GM12878 (cell line): ENCODE data around the gene DOCK1. TPM values are rescaled to one million over a fixed set of nuclear protein-coding genes. Genes with fewer than 3 reads are reported as not detected.

Source experiments
- ATAC-seq: fragments of 200-7000 bp; cut with Tn5 transposase; 3 replicates; pipeline ENCODE4 v1.9.1; 2020; ENCODE audit warnings: mild to moderate bottlenecking, moderate library complexity
- BruUV-seq: library from RNA; stranded (reverse); fragments of 400-500 nt; replicated peaks from 2 replicates; lab custom pipeline; 2021; lab: Mats Ljungman, UMichigan
- CTCF ChIA-PET: fragments of 300-600 bp; sonication (Branson Sonifier 250); formaldehyde crosslinking; extraction: SDS; loops from one replicate; lab custom pipeline; 2021; ENCODE audit warnings: inconsistent platforms; lab: Yijun Ruan, JAX
- POLR2A ChIA-PET: fragments of 350-600 bp; formaldehyde crosslinking; extraction: SDS; loops from one replicate; lab custom pipeline; 2021; ENCODE audit warnings: inconsistent platforms; lab: Charles Lee
- RAD21 ChIA-PET: fragments of 300-600 bp; sonication (Branson Sonifier 250); formaldehyde crosslinking; loops from one replicate; lab custom pipeline; 2023; ENCODE audit warnings: antibody characterized with exemption; ENCODE audit not compliant: unreplicated experiment; lab: Charles Lee
- SMC1A ChIA-PET: fragments of 300-600 bp; sonication (Branson Sonifier 250); formaldehyde crosslinking; loops from one replicate; lab custom pipeline; 2023; ENCODE audit not compliant: unreplicated experiment, uncharacterized antibody; lab: Charles Lee
- DNase-seq: peaks from one replicate; pipeline ENCODE4 v3.0.0-alpha.2; 2011; ENCODE audit warnings: low read depth, low spot score
- FAIRE-seq: peaks from 3 replicates; lab custom pipeline; 2011; peaks lifted over from hg19 to GRCh38; lab: Jason Lieb, UNC
- H2AFZ ChIP-seq: 2 replicates; pipeline ENCODE4 v1.6.0; 2011; ENCODE audit warnings: low read depth, low read length, control low read depth; ENCODE audit not compliant: control insufficient read depth
- H3K27ac ChIP-seq: 2 replicates; pipeline ENCODE4 v1.5.1; 2011; ENCODE audit warnings: control low read depth; ENCODE audit not compliant: control insufficient read depth, insufficient read depth
- H3K27me3 ChIP-seq, 2 experiments: replicated peaks in 1 of 2; 2 replicates each; pipeline versions ENCODE4 v1.6.0 to v1.6.1; 2011; ENCODE audit warnings: low read length in 1 of 2; ENCODE audit not compliant: control insufficient read depth in 2 of 2, insufficient read depth in 2 of 2
- H3K36me3 ChIP-seq, 2 experiments: 2 replicates each; pipeline ENCODE4 v1.5.1; 2011; ENCODE audit warnings: low read length in 1 of 2; ENCODE audit not compliant: control insufficient read depth in 2 of 2, insufficient read depth in 2 of 2
- H3K4me1 ChIP-seq: 2 replicates; pipeline ENCODE4 v1.6.1; 2011; ENCODE audit warnings: mild to moderate bottlenecking, low read length, moderate library complexity, mixed read lengths; ENCODE audit not compliant: control insufficient read depth, insufficient read depth
- H3K4me2 ChIP-seq: 2 replicates; pipeline ENCODE4 v1.6.0; 2011; ENCODE audit warnings: control low read depth; ENCODE audit not compliant: control insufficient read depth, insufficient read depth
- H3K4me3 ChIP-seq: fragments of 200-600 bp; sonication (generic); 2 replicates; pipeline ENCODE4 v1.5.1; 2016
- H3K79me2 ChIP-seq: 2 replicates; pipeline ENCODE4 v1.6.0; 2011; ENCODE audit warnings: low read length; ENCODE audit not compliant: control insufficient read depth, insufficient read depth
- H3K9ac ChIP-seq: 2 replicates; pipeline ENCODE4 v1.8.0; 2011; ENCODE audit warnings: low read length, control low read depth, mixed read lengths; ENCODE audit not compliant: control insufficient read depth, insufficient read depth
- H3K9me3 ChIP-seq: replicated peaks from 3 replicates; pipeline ENCODE4 v1.5.1; 2011; ENCODE audit warnings: mild to moderate bottlenecking, low read length; ENCODE audit not compliant: control insufficient read depth, insufficient read depth
- H4K20me1 ChIP-seq: 2 replicates; pipeline ENCODE4 v1.6.0; 2011; ENCODE audit not compliant: control insufficient read depth, insufficient read depth
- CBX3 ChIP-seq: fragments of 200-600 bp; sonication (generic); IDR thresholded peaks from 2 replicates; pipeline ENCODE4 v1.6.1; 2016; ENCODE audit warnings: low read depth, borderline replicate concordance
- CHD4 ChIP-seq: fragments of 200-600 bp; sonication (generic); IDR thresholded peaks from 2 replicates; pipeline ENCODE4 v1.6.1; 2016; ENCODE audit warnings: mild to moderate bottlenecking
- EED ChIP-seq: sonication (generic); IDR thresholded peaks from 2 replicates; pipeline ENCODE4 v1.6.1; 2016; ENCODE audit warnings: antibody characterized with exemption, low read depth
- ESRRA ChIP-seq: IDR thresholded peaks from 2 replicates; pipeline ENCODE4 v1.6.1; 2012; ENCODE audit warnings: mild to moderate bottlenecking, low read length, improper control_type of control experiment
- HCFC1 ChIP-seq: fragments of 150-350 bp; IDR thresholded peaks from 2 replicates; pipeline ENCODE4 v1.6.1; 2014; ENCODE audit warnings: low read length
- HDAC6 ChIP-seq: fragments of 200-600 bp; sonication (generic); IDR thresholded peaks from one replicate; pipeline ENCODE4 v1.8.0; 2017; ENCODE audit warnings: antibody characterized with exemption; ENCODE audit not compliant: unreplicated experiment
- KDM1A ChIP-seq: fragments of 200-600 bp; sonication (generic); IDR thresholded peaks from 2 replicates; pipeline ENCODE4 v1.6.1; 2016; ENCODE audit warnings: borderline replicate concordance
- PML ChIP-seq: IDR thresholded peaks from 2 replicates; pipeline ENCODE4 v1.6.1; 2012; ENCODE audit warnings: low read length, inconsistent platforms
- RBBP5 ChIP-seq: fragments of 200-600 bp; sonication (generic); conservative IDR thresholded peaks from 2 replicates; pipeline ENCODE4 v1.6.1; 2016
- SP1 ChIP-seq: IDR thresholded peaks from one replicate; pipeline ENCODE4 v1.6.1; 2011; ENCODE audit warnings: low read depth, low read length
- SREBF1 ChIP-seq: IDR thresholded peaks from 2 replicates; pipeline ENCODE4 v1.6.1; 2012; ENCODE audit warnings: mild to moderate bottlenecking, low read length
- TBL1XR1 ChIP-seq: IDR thresholded peaks from 2 replicates; pipeline ENCODE4 v1.6.1; 2012; ENCODE audit warnings: low read depth, low read length, improper control_type of control experiment
- ZNF384 ChIP-seq: IDR thresholded peaks from 2 replicates; pipeline ENCODE4 v1.6.1; 2012; ENCODE audit warnings: low read depth, mild to moderate bottlenecking, low read length, improper control_type of control experiment, borderline replicate concordance
- ZNF622 ChIP-seq: fragments of 450-650 bp; IDR thresholded peaks from 2 replicates; pipeline ENCODE4 v1.6.1; 2017; ENCODE audit warnings: mild to moderate bottlenecking, inconsistent platforms
- WGBS: methylation state at CpG from one replicate; pipeline ENCODE4 v1.1.6; 2016; ENCODE audit warnings: low lambda C conversion rate; ENCODE audit not compliant: insufficient replicate concordance, insufficient coverage; ENCODE audit errors: missing lambda C conversion rate; 5-methylcytosine and 5-hydroxymethylcytosine counted together
- in situ Hi-C: fragments of 300-500 bp; cut with MboI; formaldehyde crosslinking; loops from 9 replicates; pipeline ENCODE4 v1.14.3; 2018; ENCODE audit warnings: mixed read lengths
- intact Hi-C: fragments of 100-400 bp; cut with micrococcal nuclease; formaldehyde crosslinking; loops from one replicate; pipeline ENCODE4 v1.14.2; 2022; ENCODE audit not compliant: unreplicated experiment
- polyA plus RNA-seq, 11 experiments: library from polyadenylated mRNA; depleted of rRNA in 4 of 11; unstranded in 6 of 11; stranded (reverse) in 5 of 11; fragments of >200 nt; fragmentation: Nextera tagmentation in 4 of 11; fragmentation: Illumina TruSeq in 1 of 11; extraction: Ambion mirVana in 4 of 11; extraction: Trizol in 1 of 11; gene quantifications; 1 replicate in 1 of 11; 2 replicates in 10 of 11; pipeline versions ENCODE4 v1.2.1 to v1.2.3, GENCODE V29; 2011 to 2016; ENCODE audit warnings: inconsistent platforms in 2 of 11, missing spikeins in 2 of 11, low read depth in 1 of 11
- total RNA-seq, 4 experiments: library from RNA; depleted of rRNA in 3 of 4; stranded (reverse); fragments of >200 nt in 3 of 4; fragmentation: Illumina TruSeq in 1 of 4; extraction: Trizol in 1 of 4; gene quantifications; 2 replicates each; pipeline versions ENCODE4 v1.2.1 to v1.2.3, GENCODE V29; 2013 to 2021
- TF ChIP-seq, protein P1 (sequence below): fragments of 450-650 bp; conservative IDR thresholded peaks from 2 replicates; pipeline ENCODE4 v1.6.1; 2017; ENCODE audit warnings: mild to moderate bottlenecking, moderate library complexity
- TF ChIP-seq, protein P2 (sequence below): fragments of 450-650 bp; IDR thresholded peaks from 2 replicates; pipeline ENCODE4 v1.6.1; 2016; ENCODE audit warnings: mild to moderate bottlenecking
- TF ChIP-seq, protein P3 (sequence below): fragments of 450-650 bp; IDR thresholded peaks from 2 replicates; pipeline ENCODE4 v1.6.1; 2016; ENCODE audit warnings: mild to moderate bottlenecking
- TF ChIP-seq, protein P4 (sequence below): IDR thresholded peaks from 2 replicates; pipeline ENCODE4 v1.6.1; 2012; ENCODE audit warnings: mild to moderate bottlenecking, low read depth, low read length

DOCK1 gene
- total and polyA plus RNA-seq, 10 of the 15 experiments (the other 5 are each of a cell fraction or from before 2014, with no cell fraction given) = 0.05 to 0.18 TPM; not detected in 8

DNA sequence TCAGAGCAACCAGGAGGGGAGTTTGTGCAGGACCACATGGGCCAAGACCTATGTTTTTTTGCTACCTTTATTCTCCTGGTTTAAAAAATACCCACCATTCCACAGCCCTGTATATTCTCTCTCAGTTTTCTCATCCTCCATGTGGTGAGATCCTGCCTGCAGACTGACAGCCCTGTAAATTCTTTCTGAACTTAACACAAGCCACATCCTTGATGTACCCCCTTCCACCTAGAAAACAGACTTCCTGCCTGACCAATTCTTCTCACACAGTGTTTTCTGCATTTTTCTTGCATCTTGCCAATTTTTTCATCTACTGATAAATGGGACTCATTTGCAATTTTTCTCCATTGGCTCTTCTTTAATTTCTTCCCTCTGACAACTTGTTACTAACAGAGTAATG is 212.8 kb downstream of the DOCK1 start (continued):
- TF ChIP-seq, protein P1, sequence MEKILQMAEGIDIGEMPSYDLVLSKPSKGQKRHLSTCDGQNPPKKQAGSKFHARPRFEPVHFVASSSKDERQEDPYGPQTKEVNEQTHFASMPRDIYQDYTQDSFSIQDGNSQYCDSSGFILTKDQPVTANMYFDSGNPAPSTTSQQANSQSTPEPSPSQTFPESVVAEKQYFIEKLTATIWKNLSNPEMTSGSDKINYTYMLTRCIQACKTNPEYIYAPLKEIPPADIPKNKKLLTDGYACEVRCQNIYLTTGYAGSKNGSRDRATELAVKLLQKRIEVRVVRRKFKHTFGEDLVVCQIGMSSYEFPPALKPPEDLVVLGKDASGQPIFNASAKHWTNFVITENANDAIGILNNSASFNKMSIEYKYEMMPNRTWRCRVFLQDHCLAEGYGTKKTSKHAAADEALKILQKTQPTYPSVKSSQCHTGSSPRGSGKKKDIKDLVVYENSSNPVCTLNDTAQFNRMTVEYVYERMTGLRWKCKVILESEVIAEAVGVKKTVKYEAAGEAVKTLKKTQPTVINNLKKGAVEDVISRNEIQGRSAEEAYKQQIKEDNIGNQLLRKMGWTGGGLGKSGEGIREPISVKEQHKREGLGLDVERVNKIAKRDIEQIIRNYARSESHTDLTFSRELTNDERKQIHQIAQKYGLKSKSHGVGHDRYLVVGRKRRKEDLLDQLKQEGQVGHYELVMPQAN = no peak
- TF ChIP-seq CHD4 = no peak
- TF ChIP-seq HDAC6 = no peak
- no peak for TF ChIP-seq TBL1XR1

DNA sequence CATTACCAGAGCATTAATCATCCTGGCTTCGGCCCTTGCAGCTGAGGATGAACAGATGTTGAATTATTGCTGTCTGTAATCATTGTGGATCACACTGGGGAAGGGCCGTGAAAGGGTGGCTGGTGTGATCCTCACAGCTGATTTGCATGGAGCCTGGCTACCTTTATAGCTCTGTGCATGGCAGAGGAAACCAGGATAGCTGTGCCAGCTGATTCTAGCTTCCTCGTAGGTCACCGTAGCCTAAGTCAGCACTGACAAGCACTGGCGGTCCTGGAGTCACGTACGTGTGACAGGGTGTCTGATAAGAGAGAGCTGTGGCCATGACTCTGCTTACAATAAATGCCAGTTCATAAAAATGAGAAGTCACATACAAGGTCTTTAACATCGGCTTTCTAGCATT is 214.7 kb downstream of the DOCK1 start:
- Histone ChIP-seq H4K20me1 (no peaks in the 10 kb centered on the region), H3K4me1 (no peaks in the 10 kb centered on the region), H3K79me2 (no peaks in the 10 kb centered on the region), H3K9ac (no peak overlapping the region), H2AFZ (no peak overlapping the region), H3K9me3 (no peaks in the 10 kb centered on the region; the same call in 2 of the 3 replicates), H3K4me3 (no peak overlapping the region), H3K4me2 (no peak overlapping the region), H3K27ac (no peak overlapping the region), H3K36me3 (no peaks in the 10 kb centered on the region), H3K27me3 (no peaks in the 10 kb centered on the region)
- in situ Hi-C loops (no loop called here), intact Hi-C loops (no loop called here)
- ChIA-PET SMC1A (no interaction called here), CTCF (no interaction called here), RAD21 (no interaction called here), POLR2A (no interaction called here)
- DNase-seq (no peak), ATAC-seq (no peak), FAIRE-seq (no peak)
- 40% methylated on average over 8 of the region's 8 CpGs for WGBS
- BruUV-seq = no TSS peak
- TF ChIP-seq ZNF384 (no peak), RBBP5 (no peak), ZNF622 (no peak), EED (no peak), CBX3 (no peak), SP1 (no peak), ESRRA (no peak), HCFC1 (no peak), SREBF1 (no peak), PML (no peak), KDM1A (no peak)
- TF ChIP-seq, protein P2, sequence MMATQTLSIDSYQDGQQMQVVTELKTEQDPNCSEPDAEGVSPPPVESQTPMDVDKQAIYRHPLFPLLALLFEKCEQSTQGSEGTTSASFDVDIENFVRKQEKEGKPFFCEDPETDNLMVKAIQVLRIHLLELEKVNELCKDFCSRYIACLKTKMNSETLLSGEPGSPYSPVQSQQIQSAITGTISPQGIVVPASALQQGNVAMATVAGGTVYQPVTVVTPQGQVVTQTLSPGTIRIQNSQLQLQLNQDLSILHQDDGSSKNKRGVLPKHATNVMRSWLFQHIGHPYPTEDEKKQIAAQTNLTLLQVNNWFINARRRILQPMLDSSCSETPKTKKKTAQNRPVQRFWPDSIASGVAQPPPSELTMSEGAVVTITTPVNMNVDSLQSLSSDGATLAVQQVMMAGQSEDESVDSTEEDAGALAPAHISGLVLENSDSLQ = no peak
- TF ChIP-seq, protein P3, sequence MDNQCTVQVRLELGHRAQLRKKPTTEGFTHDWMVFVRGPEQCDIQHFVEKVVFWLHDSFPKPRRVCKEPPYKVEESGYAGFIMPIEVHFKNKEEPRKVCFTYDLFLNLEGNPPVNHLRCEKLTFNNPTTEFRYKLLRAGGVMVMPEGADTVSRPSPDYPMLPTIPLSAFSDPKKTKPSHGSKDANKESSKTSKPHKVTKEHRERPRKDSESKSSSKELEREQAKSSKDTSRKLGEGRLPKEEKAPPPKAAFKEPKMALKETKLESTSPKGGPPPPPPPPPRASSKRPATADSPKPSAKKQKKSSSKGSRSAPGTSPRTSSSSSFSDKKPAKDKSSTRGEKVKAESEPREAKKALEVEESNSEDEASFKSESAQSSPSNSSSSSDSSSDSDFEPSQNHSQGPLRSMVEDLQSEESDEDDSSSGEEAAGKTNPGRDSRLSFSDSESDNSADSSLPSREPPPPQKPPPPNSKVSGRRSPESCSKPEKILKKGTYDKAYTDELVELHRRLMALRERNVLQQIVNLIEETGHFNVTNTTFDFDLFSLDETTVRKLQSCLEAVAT = no peak
- TF ChIP-seq, protein P4, sequence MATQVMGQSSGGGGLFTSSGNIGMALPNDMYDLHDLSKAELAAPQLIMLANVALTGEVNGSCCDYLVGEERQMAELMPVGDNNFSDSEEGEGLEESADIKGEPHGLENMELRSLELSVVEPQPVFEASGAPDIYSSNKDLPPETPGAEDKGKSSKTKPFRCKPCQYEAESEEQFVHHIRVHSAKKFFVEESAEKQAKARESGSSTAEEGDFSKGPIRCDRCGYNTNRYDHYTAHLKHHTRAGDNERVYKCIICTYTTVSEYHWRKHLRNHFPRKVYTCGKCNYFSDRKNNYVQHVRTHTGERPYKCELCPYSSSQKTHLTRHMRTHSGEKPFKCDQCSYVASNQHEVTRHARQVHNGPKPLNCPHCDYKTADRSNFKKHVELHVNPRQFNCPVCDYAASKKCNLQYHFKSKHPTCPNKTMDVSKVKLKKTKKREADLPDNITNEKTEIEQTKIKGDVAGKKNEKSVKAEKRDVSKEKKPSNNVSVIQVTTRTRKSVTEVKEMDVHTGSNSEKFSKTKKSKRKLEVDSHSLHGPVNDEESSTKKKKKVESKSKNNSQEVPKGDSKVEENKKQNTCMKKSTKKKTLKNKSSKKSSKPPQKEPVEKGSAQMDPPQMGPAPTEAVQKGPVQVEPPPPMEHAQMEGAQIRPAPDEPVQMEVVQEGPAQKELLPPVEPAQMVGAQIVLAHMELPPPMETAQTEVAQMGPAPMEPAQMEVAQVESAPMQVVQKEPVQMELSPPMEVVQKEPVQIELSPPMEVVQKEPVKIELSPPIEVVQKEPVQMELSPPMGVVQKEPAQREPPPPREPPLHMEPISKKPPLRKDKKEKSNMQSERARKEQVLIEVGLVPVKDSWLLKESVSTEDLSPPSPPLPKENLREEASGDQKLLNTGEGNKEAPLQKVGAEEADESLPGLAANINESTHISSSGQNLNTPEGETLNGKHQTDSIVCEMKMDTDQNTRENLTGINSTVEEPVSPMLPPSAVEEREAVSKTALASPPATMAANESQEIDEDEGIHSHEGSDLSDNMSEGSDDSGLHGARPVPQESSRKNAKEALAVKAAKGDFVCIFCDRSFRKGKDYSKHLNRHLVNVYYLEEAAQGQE = no peak
